GM18858 (cell line): ENCODE results near the gene PREX1.
"Not testable (repeated sequence)": the region's sequence is repeated elsewhere in the genome, so short reads cannot be mapped to it uniquely, and the experiment has no call there.

Experiments
- ATAC-seq: cut with Tn5 transposase; IDR thresholded peaks from one replicate; pipeline ENCODE4 v1.9.1; 2021; ENCODE audit not compliant: unreplicated experiment

Gene PREX1

GRCh38 chr20:48779435-48779834 lies 48.4 kb downstream of the PREX1 start:
- no peak for ATAC-seq

GRCh38 chr20:48777821-48778220 lies 50.0 kb downstream of the PREX1 start:
- ATAC-seq = no peak

- no peak for ATAC-seq
These were observed 50.8 kb downstream of the PREX1 start for GRCh38 chr20:48777005-48777404.

- ATAC-seq = no peak
These were observed 51.5 kb downstream of the PREX1 start for GRCh38 chr20:48776306-48776705.

GRCh38 chr20:48775545-48775944 lies 52.3 kb downstream of the PREX1 start:
- ATAC-seq = not testable (repeated sequence)

- no peak for ATAC-seq
These were observed 53.1 kb downstream of the PREX1 start for GRCh38 chr20:48774696-48775095.

- ATAC-seq = no peak
These were observed 53.9 kb downstream of the PREX1 start for GRCh38 chr20:48773837-48774418.

- no peak for ATAC-seq
These were observed 55.4 kb downstream of the PREX1 start for GRCh38 chr20:48772183-48772976.

GRCh38 chr20:48771542-48771941 lies 56.3 kb downstream of the PREX1 start:
- ATAC-seq = no peak

GRCh38 chr20:48770700-48771442 lies 56.9 kb downstream of the PREX1 start:
- no peak for ATAC-seq

GRCh38 chr20:48769069-48769983 lies 58.5 kb downstream of the PREX1 start:
- ATAC-seq = no peak

GRCh38 chr20:48766961-48767960 lies 60.5 kb downstream of the PREX1 start:
- no peak for ATAC-seq

GRCh38 chr20:48766205-48766604 lies 61.6 kb downstream of the PREX1 start:
- ATAC-seq = no peak

GRCh38 chr20:48765359-48765758 lies 62.4 kb downstream of the PREX1 start:
- no peak for ATAC-seq

GRCh38 chr20:48763216-48763914 lies 64.4 kb downstream of the PREX1 start:
- no peak for ATAC-seq

GRCh38 chr20:48761874-48762273 lies 65.9 kb downstream of the PREX1 start:
- no peak for ATAC-seq

GRCh38 chr20:48761023-48761785 lies 66.6 kb downstream of the PREX1 start:
- ATAC-seq = no peak

- no peak for ATAC-seq
These were observed 67.3 kb downstream of the PREX1 start for GRCh38 chr20:48760403-48760983.
